DOHH2 (cell line): Measurements from ENCODE around the gene MAPK12.
A peak's percentile ranks its signal among the peaks of the same experiment; 100 is the strongest.

Experiments
- H3F3A ChIP-seq: fragments of 200-600 bp; sonication (generic), shearing (Covaris generic); 2 replicates; pipeline ENCODE4 v1.6.0; 2016; ENCODE audit warnings: antibody characterized with exemption, mild to moderate bottlenecking; ENCODE audit not compliant: control insufficient read depth, insufficient read depth
- H3K27ac ChIP-seq: fragments of 200-600 bp; sonication (generic); 2 replicates; pipeline ENCODE4 v1.5.1; 2014; ENCODE audit warnings: low read depth, mild to moderate bottlenecking, low read length, moderate library complexity
- H3K27me3 ChIP-seq: fragments of 200-600 bp; sonication (generic); 2 replicates; pipeline ENCODE4 v1.6.1; 2014; ENCODE audit warnings: mild to moderate bottlenecking, low read length, mixed read lengths; ENCODE audit not compliant: control insufficient read depth
- H3K36me3 ChIP-seq: fragments of 200-600 bp; sonication (generic); 2 replicates; pipeline ENCODE4 v1.6.1; 2014; ENCODE audit warnings: mild to moderate bottlenecking, low read length, moderate library complexity, mixed read lengths; ENCODE audit not compliant: control insufficient read depth
- H3K4me1 ChIP-seq: fragments of 200-600 bp; sonication (generic); 2 replicates; pipeline ENCODE4 v1.6.1; 2014; ENCODE audit warnings: mild to moderate bottlenecking, low read length, mixed read lengths; ENCODE audit not compliant: control insufficient read depth
- H3K4me2 ChIP-seq: fragments of 200-600 bp; sonication (generic); 2 replicates; pipeline ENCODE4 v1.6.0; 2014; ENCODE audit warnings: mild to moderate bottlenecking, low read length, moderate library complexity
- H3K4me3 ChIP-seq: fragments of 200-600 bp; sonication (generic); 2 replicates; pipeline ENCODE4 v1.5.1; 2014; ENCODE audit warnings: mild to moderate bottlenecking, low read length, mixed read lengths
- H3K79me2 ChIP-seq: fragments of 200-600 bp; sonication (generic); 2 replicates; pipeline ENCODE4 v1.6.1; 2014; ENCODE audit warnings: mild to moderate bottlenecking, low read length, mixed read lengths; ENCODE audit not compliant: control insufficient read depth
- H3K9me2 ChIP-seq: fragments of 200-600 bp; sonication (generic); replicated peaks from 2 replicates; pipeline ENCODE4 v1.6.1; 2014; ENCODE audit warnings: mild to moderate bottlenecking, low read length, mixed read lengths; ENCODE audit not compliant: control insufficient read depth
- H3K9me3 ChIP-seq: fragments of 200-600 bp; sonication (generic); 2 replicates; pipeline ENCODE4 v1.6.1; 2014; ENCODE audit warnings: antibody characterized with exemption, low read length, mixed read lengths; ENCODE audit not compliant: control insufficient read depth, insufficient read depth
- H4K20me1 ChIP-seq: fragments of 200-600 bp; sonication (generic); 2 replicates; pipeline ENCODE4 v1.6.0; 2014; ENCODE audit warnings: low read depth, mild to moderate bottlenecking, antibody characterized with exemption, low read length, moderate library complexity; ENCODE audit not compliant: control insufficient read depth, insufficient read depth
- CTCF ChIP-seq: fragments of 200-600 bp; sonication (generic); IDR thresholded peaks from one replicate; pipeline ENCODE4 v1.5.1; 2014; ENCODE audit warnings: antibody characterized with exemption, mild to moderate bottlenecking, low read depth, low read length; ENCODE audit not compliant: poor library complexity, severe bottlenecking
- EZH2phosphoT487 ChIP-seq: fragments of 200-600 bp; sonication (generic); IDR thresholded peaks from 2 replicates; pipeline ENCODE4 v1.6.1; 2017; ENCODE audit warnings: borderline replicate concordance, mild to moderate bottlenecking, antibody characterized with exemption, low read length, moderate library complexity, mixed read lengths

The MAPK12 gene

GRCh38 chr22:50267591-50268390 is 6.3 kb upstream of the MAPK12 start:
- Histone ChIP-seq H4K20me1 (peaks cover 5% of the 10 kb centered on the region; the same call in 1 of the 2 replicates), H3K79me2 (no peaks in the 10 kb centered on the region), H3F3A (peaks cover 6% of the 10 kb centered on the region; the same call in 1 of the 2 replicates), H3K27ac (no peak overlapping the region), H3K9me2 (no peaks in the 10 kb centered on the region), H3K4me1 (peaks cover 50% of the 10 kb centered on the region), H3K27me3 (0 out of 2 replicates have a peak, but pooled peaks cover 3% of the 10 kb centered on the region), H3K36me3 (no peaks in the 10 kb centered on the region), H3K9me3 (no peaks in the 10 kb centered on the region), H3K4me2 (peak overlapping the region; percentile 74), H3K4me3 (peak overlapping the region; percentile 53)
- peak; percentile 43 for TF ChIP-seq CTCF
- no peak for TF ChIP-seq EZH2phosphoT487

GRCh38 chr22:50266994-50267393 is 5.5 kb upstream of the MAPK12 start:
- Histone ChIP-seq H3K36me3 (no peaks in the 10 kb centered on the region), H3K27me3 (0 out of 2 replicates have a peak, but pooled peaks cover 3% of the 10 kb centered on the region)

GRCh38 chr22:50264946-50265669 is 3.6 kb upstream of the MAPK12 start:
- H3K36me3 ChIP-seq: no peaks in the 10 kb centered on the region
- 0 out of 2 replicates have a peak, but pooled peaks cover 3% of the 10 kb centered on the region for H4K20me1 ChIP-seq
- H3K9me3 ChIP-seq: no peaks in the 10 kb centered on the region
- H3K79me2 ChIP-seq: peaks cover 14% of the 10 kb centered on the region
- TF ChIP-seq CTCF (no peak), EZH2phosphoT487 (no peak)
- H3K4me2 ChIP-seq: no peak overlapping the region
- no peak overlapping the region for H3K27ac ChIP-seq
- H3F3A ChIP-seq: no peaks in the 10 kb centered on the region
- no peak overlapping the region for H3K4me3 ChIP-seq
- no peaks in the 10 kb centered on the region for H3K27me3 ChIP-seq
- H3K9me2 ChIP-seq: no peaks in the 10 kb centered on the region
- peaks cover 49% of the 10 kb centered on the region for H3K4me1 ChIP-seq

More at GRCh38 chr22:50266994-50267393, 5.5 kb upstream of the MAPK12 start:
- peaks cover 56% of the 10 kb centered on the region for H3K4me1 ChIP-seq
- no peaks in the 10 kb centered on the region for H3K9me2 ChIP-seq
- TF ChIP-seq CTCF (no peak), EZH2phosphoT487 (no peak)
- H3K79me2 ChIP-seq: peaks cover 1% of the 10 kb centered on the region; the same call in 1 of the 2 replicates
- no peak overlapping the region; the same call in 1 of the 2 replicates for H3K4me2 ChIP-seq
- no peaks in the 10 kb centered on the region for H3K9me3 ChIP-seq
- peaks cover 6% of the 10 kb centered on the region; the same call in 1 of the 2 replicates for H3F3A ChIP-seq
- H3K27ac ChIP-seq: no peak overlapping the region
- H3K4me3 ChIP-seq: no peak overlapping the region
- 0 out of 2 replicates have a peak, but pooled peaks cover 3% of the 10 kb centered on the region for H4K20me1 ChIP-seq
